Osteocyte (in vitro differentiated cells): Measurements from ENCODE around the gene GTF2B. TPM values are rescaled to one million over a fixed set of nuclear protein-coding genes. Genes with fewer than 3 reads are reported as not detected.
"Not testable (repeated sequence)": the region's sequence is repeated elsewhere in the genome, so short reads cannot be mapped to it uniquely, and the experiment has no call there.

Source experiments
- DNase-seq: peaks from one replicate; pipeline ENCODE4 v3.0.0; 2021; ENCODE audit warnings: mixed read lengths; ENCODE audit not compliant: unreplicated experiment; ENCODE audit errors: extremely low spot score
- H3K27ac Mint-ChIP-seq: one replicate; pipeline ENCODE4 v1.8.0; 2021; ENCODE audit warnings: mild to moderate bottlenecking, mixed read lengths; ENCODE audit not compliant: unreplicated experiment
- H3K27me3 Mint-ChIP-seq: one replicate; pipeline ENCODE4 v1.8.0; 2021; ENCODE audit warnings: mixed read lengths; ENCODE audit not compliant: unreplicated experiment
- H3K36me3 Mint-ChIP-seq: one replicate; pipeline ENCODE4 v1.8.0; 2021; ENCODE audit warnings: mixed read lengths; ENCODE audit not compliant: unreplicated experiment
- H3K4me1 Mint-ChIP-seq: one replicate; pipeline ENCODE4 v1.8.0; 2021; ENCODE audit warnings: mixed read lengths; ENCODE audit not compliant: unreplicated experiment
- H3K4me3 Mint-ChIP-seq: one replicate; pipeline ENCODE4 v1.8.0; 2021; ENCODE audit warnings: mild to moderate bottlenecking, moderate library complexity, mixed read lengths; ENCODE audit not compliant: unreplicated experiment
- H3K9me3 Mint-ChIP-seq: one replicate; pipeline ENCODE4 v1.8.0; 2021; ENCODE audit warnings: mixed read lengths; ENCODE audit not compliant: unreplicated experiment
- total RNA-seq: library from RNA; stranded (reverse); gene quantifications from 2 replicates; pipeline ENCODE4 v1.2.1, GENCODE V29; 2021
- TF ChIP-seq, protein P1 (sequence below): fragments of 200-600 bp; sonication (generic); IDR thresholded peaks from 2 replicates; pipeline ENCODE4 v1.5.0; 2021; ENCODE audit warnings: antibody characterized with exemption, mild to moderate bottlenecking, moderate library complexity

GTF2B gene
- total RNA-seq, 1 donor from 2014 or later, result 25.5 TPM

GRCh38 chr1:88883156-88883555, 8.2 kb downstream of the GTF2B start:
- Mint-ChIP-seq H3K9me3 (no peaks in the 10 kb centered on the region), H3K27me3 (no peaks in the 10 kb centered on the region), H3K36me3 (peaks cover 17% of the 10 kb centered on the region), H3K4me1 (no peaks in the 10 kb centered on the region), H3K4me3 (no peak overlapping the region), H3K27ac (no peak overlapping the region)
- TF ChIP-seq, protein P1, sequence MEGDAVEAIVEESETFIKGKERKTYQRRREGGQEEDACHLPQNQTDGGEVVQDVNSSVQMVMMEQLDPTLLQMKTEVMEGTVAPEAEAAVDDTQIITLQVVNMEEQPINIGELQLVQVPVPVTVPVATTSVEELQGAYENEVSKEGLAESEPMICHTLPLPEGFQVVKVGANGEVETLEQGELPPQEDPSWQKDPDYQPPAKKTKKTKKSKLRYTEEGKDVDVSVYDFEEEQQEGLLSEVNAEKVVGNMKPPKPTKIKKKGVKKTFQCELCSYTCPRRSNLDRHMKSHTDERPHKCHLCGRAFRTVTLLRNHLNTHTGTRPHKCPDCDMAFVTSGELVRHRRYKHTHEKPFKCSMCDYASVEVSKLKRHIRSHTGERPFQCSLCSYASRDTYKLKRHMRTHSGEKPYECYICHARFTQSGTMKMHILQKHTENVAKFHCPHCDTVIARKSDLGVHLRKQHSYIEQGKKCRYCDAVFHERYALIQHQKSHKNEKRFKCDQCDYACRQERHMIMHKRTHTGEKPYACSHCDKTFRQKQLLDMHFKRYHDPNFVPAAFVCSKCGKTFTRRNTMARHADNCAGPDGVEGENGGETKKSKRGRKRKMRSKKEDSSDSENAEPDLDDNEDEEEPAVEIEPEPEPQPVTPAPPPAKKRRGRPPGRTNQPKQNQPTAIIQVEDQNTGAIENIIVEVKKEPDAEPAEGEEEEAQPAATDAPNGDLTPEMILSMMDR, result no peak
- no peak for DNase-seq

GRCh38 chr1:88880717-88881116, 10.7 kb downstream of the GTF2B start:
- not testable (repeated sequence) for H3K4me1 Mint-ChIP-seq, H3K9me3 Mint-ChIP-seq, H3K4me3 Mint-ChIP-seq, H3K27ac Mint-ChIP-seq, DNase-seq, H3K27me3 Mint-ChIP-seq
- peaks cover 11% of the 10 kb centered on the region for H3K36me3 Mint-ChIP-seq

DNA sequence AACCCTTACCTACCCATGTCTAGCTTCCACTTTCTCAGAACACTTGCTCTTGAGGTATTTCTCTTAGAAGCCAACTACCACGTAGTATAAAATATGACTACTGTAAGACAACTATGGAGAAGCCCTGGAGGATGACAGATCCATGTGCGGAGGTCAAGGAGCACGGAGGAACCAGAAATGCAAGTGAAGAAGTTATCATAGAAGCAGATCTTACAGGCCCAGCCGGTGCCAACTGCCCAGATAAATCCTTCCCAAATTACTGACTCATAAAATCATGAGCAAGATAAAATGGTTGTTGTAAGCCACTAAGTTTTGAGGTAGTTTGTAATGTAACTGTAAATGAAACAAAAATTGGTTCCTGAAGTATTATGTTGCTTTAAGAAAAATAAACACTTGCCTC, 12.6 kb downstream of the GTF2B start:
- no peak for DNase-seq
- Mint-ChIP-seq H3K27me3 (no peaks in the 10 kb centered on the region), H3K27ac (no peak overlapping the region)

DNA sequence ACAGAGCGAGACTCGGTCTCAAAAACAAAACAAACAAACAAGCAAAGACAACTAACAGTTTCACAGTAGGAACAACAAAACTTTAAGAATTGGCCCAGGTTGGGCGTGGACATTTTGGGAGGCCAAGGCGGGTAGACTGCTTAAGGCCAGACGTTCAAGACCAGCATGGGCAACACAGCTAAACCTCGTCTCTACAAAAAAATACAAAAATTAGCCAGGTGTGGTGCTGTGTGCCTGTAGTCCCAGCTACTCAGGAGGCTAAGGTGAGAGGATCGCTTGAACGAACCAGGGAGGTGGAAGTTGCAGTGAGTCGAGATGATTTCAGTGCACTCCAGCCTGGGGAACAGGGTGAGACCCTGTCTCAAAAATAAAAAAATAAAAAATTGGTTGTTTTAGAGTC, 13.5 kb downstream of the GTF2B start:
- TF ChIP-seq, protein P1, result no peak
- Mint-ChIP-seq H3K27ac (peak overlapping the region; percentile 23), H3K36me3 (peaks cover 10% of the 10 kb centered on the region), H3K27me3 (no peaks in the 10 kb centered on the region), H3K9me3 (no peaks in the 10 kb centered on the region), H3K4me3 (no peak overlapping the region), H3K4me1 (peaks cover 6% of the 10 kb centered on the region)
- no peak for DNase-seq

More for the DNA sequence above, 12.6 kb downstream of the GTF2B start:
- H3K9me3 Mint-ChIP-seq, result no peaks in the 10 kb centered on the region
- TF ChIP-seq, protein P1, result no peak
- no peak overlapping the region for H3K4me3 Mint-ChIP-seq
- H3K4me1 Mint-ChIP-seq, result peaks cover 6% of the 10 kb centered on the region
- peaks cover 11% of the 10 kb centered on the region for H3K36me3 Mint-ChIP-seq

- Mint-ChIP-seq H3K4me3 (no peak overlapping the region), H3K27me3 (no peaks in the 10 kb centered on the region), H3K36me3 (peaks cover 9% of the 10 kb centered on the region), H3K4me1 (peaks cover 6% of the 10 kb centered on the region), H3K9me3 (no peaks in the 10 kb centered on the region), H3K27ac (peak overlapping the region; percentile 23)
- DNase-seq, result no peak
- TF ChIP-seq, protein P1, result peak; percentile 68
Measured at GRCh38 chr1:88877382-88877825, 14.0 kb downstream of the GTF2B start.
